Measurements from ENCODE around the gene CEP250.
"Not testable (repeated sequence)": the region's sequence is repeated elsewhere in the genome, so short reads cannot be mapped to it uniquely, and the experiment has no call there.

The CEP250 gene

GRCh38 chr20:35456700-35457099 lies 1.3 kb downstream of the CEP250 start:
- in situ Hi-C loops (cut with MboI; ENCODE audit: low sequenced_read_pairs): not testable (repeated sequence)

DNA sequence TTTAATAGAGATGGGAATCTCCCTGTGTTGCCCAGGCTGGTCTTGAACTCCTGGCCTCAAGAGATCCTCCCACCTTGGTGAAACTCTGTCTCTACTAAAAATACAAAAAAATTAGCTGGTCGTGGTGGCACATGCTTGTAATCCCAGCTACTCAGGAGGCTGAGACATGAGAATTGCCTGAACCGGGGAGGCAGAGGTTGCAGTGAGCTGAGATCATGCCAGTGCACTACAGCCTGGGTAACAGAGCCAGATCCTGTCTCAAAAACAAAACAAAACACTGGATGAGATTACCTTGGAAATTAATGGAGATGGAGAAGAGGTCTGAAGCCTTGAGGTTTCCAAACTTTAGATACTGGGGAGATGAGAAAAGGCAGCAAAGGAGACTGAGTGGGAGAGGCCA lies 2.1 kb downstream of the CEP250 start:
- in situ Hi-C loops (cut with MboI; ENCODE audit: low sequenced_read_pairs): not testable (repeated sequence)

DNA sequence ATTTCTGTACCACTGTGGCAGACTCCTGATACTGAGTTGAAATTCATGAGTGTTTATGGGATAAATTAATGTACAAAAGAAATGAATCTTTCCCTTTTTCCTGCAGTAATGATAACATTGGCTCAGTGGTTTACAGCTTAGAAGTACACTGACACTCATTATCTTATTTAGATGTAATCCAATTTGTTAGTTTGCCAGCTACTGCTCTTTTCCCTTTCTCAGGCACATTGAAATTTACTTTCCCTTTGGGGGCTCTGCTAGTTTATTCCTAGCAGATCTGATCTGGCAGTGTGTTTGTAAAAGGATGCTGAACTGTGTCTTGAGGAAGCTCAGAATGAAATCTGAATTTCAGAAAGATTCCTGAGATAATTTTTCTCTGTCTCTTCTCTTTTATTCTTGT lies 3.0 kb downstream of the CEP250 start:
- in situ Hi-C loops (cut with MboI; ENCODE audit: low sequenced_read_pairs): no loop called here

DNA sequence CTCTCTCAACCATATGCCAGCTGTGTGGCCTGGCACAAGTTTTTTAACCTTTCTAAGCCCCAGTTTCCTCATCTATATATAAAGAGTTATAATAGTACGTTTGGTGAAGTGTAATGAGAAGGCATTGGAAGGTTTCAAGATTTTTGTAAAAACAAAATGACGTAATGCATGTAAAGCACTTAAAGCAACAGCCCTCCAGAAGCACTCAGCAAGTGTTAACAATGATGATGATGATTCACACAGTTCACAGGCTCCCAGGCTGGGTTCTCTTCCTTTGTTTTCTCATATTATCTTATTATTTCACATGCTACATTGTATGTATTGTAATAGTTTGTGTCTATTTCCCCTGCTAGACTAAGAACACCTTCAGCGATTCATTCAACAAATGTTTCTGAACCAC lies 6.2 kb downstream of the CEP250 start:
- in situ Hi-C loops (cut with MboI; ENCODE audit: low sequenced_read_pairs): no loop called here

- in situ Hi-C loops (cut with MboI; ENCODE audit: low sequenced_read_pairs): no loop called here
These were observed 7.0 kb downstream of the CEP250 start for GRCh38 chr20:35462351-35462750.

DNA sequence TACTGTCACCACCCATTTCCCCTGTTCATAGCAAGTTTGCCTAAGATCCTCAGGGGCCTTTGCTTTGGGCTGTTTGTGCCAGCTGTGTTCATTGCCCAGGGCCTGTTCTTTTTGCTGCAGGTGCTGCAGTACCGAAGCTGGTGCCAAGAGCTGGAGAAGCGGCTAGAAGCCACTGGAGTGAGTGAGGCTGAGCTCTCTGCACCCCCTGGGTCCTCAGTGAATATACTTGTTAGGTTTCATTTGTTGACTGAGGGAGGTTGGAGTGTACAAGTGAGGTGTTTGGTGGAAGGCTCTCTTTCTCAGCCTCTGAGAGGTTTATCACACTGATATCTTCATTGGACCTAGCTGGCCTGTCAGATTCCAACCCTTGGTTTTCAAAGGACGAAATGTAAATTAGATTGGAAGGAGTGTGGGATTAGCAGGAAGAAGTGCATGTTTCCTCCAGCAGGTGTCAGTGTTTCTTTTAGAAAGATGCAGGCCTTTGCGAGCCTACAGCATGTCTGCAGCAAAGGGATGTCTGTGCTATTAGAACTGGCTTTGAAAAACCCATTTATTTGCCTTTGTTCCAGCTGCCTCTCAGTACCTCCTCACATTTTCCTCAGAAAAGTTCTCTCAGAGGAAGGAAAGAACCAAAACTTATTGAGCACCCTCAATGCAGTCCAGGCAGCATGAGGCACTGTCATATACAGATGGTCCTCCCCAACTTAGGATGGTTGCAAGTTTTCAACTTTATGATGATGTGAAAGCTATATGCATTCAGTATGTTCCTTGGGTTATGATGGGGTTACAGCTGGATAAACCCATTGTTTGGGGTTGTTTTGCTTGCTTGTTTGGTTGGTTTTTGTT lies 8.3 kb downstream of the CEP250 start:
- in situ Hi-C loops (cut with MboI; ENCODE audit: low sequenced_read_pairs): no loop called here

GRCh38 chr20:35465976-35466375 lies 10.6 kb downstream of the CEP250 start:
- in situ Hi-C loops (cut with MboI; ENCODE audit: low sequenced_read_pairs): no loop called here

GRCh38 chr20:35466856-35467255 lies 11.5 kb downstream of the CEP250 start:
- in situ Hi-C loops (cut with MboI; ENCODE audit: low sequenced_read_pairs): no loop called here

DNA sequence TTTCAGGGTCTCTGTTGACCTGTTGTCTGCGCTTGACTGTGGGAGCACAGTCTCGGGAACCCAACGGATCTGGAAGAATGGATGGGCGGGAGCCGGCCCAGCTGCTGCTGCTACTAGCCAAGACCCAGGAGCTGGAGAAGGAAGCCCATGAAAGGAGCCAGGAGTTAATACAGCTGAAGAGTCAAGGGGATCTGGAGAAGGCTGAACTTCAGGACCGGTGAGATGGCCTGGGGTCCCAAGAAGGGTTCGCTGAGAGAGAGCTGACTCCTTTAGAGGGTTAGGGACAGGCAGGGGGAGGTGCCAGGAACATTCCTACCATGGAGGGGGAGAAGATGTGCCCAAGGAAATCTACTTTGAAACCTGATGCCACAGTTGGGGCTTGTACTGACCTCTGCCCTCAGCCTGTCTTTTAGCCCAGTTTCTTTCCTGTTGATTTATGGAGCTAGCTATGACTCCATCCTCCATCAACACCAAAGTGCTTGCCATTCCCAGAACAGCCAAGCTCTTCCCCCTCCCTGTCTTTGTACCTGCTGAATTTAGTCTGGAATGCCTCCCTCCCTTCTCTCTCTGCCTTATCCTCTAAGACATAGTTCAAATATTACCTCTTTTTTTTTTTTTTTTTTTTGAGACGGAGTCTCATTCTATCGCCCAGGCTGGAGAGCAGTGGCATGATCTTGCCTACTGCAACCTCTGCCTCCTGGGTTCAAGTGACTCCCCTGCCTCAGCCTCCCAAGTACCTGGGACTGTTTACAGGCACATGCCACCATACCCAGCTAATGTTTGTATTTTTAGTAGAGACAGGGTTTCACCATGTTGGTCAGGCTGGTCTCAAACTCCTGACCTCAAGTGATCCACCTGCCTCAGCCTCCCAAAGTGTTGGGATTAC lies 12.2 kb downstream of the CEP250 start:
- in situ Hi-C loops (cut with MboI; ENCODE audit: low sequenced_read_pairs): no loop called here

- in situ Hi-C loops (cut with MboI; ENCODE audit: low sequenced_read_pairs): no loop called here
These were observed 13.4 kb downstream of the CEP250 start for GRCh38 chr20:35468671-35469334.

DNA sequence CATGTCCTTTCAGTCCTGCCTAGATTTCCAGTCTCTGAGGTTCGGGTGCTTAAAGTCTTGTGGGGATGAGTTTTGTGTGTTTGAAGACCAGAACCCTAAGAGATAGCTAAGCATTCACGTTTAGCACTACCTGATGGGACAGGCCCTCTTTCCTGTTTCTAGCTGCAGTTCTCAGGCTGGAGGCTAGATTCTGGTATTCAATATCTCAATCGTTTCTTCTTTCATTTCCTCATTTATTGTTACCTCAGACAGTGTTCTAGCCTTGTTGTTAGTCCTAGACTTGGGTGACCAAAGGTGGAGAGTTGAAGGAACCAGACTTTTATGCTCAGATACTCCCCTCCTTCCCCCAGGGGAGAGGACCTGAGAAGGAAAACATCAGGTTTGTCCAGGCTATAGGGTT lies 16.8 kb downstream of the CEP250 start:
- in situ Hi-C loops (cut with MboI; ENCODE audit: low sequenced_read_pairs): no loop called here

- in situ Hi-C loops (cut with MboI; ENCODE audit: low sequenced_read_pairs): no loop called here
These were observed 18.3 kb downstream of the CEP250 start for GRCh38 chr20:35473684-35474083.

DNA sequence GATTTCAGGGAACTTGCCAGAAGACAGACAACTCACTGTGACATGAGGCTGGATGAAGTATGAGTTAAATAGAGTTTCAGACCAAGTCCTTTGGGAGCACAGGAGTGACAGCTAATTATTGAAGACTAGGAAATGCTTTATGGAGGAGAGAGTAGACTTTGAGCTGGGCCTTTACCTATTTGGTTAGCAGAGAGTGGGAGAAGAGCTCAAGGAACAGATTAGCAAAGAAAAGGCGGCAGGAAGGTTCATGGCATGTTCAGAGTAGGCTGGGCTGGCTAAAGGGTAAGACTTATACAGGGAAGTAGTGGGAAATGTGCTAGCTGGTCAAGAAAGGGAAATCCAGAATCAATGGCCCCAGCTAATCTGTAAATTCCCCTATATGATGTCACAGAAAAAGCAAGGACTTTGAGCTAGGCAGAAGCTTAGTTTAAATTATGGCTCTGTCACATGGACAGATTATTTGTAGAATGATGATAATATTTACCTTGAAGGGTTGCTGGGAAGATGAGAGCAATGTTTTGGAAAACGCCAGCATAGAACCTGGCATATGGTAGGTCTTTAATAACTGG lies 19.0 kb downstream of the CEP250 start:
- in situ Hi-C loops (cut with MboI; ENCODE audit: low sequenced_read_pairs): no loop called here

GRCh38 chr20:35476288-35476687 lies 20.9 kb downstream of the CEP250 start:
- in situ Hi-C loops (cut with MboI; ENCODE audit: low sequenced_read_pairs): no loop called here

DNA sequence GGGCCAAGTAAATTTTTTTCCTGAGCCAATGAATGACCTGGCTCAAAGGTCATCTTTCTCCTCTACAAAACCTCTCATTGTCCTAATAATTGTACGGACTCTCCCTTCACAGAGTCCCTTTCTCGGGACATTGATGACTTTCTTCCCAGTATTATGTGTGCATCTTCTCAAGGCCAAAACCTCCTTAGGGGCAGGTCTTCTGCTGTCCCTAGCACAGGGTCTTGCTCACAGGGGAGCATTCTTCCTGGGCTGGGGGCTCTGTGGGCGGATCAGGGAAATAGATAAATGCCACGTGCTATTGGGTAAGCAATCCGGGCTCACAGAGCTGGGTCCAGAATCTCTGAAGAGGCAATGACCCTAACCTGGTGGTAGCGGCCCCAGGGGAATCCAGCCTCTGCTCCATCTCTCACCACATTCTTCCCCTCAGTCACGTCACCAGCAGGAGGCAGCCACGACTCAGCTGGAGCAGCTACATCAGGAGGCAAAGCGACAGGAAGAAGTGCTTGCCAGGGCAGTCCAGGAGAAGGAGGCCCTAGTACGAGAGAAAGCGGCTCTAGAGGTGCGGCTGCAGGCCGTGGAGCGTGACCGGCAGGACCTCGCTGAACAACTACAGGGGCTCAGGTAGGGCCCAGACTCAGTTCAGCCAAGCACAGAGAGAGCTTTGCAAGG lies 23.5 kb downstream of the CEP250 start:
- in situ Hi-C loops (cut with MboI; ENCODE audit: low sequenced_read_pairs): no loop called here

GRCh38 chr20:35479798-35480197 lies 24.4 kb downstream of the CEP250 start:
- in situ Hi-C loops (cut with MboI; ENCODE audit: low sequenced_read_pairs): no loop called here

DNA sequence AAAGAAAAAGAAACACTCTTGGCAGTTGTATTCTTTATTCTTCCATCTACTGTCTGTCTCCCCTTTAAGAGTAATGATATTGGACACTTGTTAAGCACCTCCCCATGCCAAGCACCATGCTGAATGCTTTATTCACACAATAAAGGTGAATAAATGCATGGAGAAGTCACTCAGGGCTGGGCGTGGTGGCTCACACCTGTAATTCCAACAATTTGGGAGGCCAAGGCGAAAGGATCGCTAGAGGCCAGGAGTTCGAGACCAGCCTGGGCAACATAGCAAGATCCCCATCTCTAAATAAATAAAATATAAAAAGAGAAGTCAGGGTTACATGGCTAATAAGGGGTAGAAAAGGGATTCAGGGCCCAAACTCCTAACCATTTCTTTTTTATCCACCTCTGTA lies 32.1 kb downstream of the CEP250 start:
- in situ Hi-C loops (cut with MboI; ENCODE audit: low sequenced_read_pairs): no loop called here

GRCh38 chr20:35489717-35490116 lies 34.3 kb downstream of the CEP250 start:
- in situ Hi-C loops (cut with MboI; ENCODE audit: low sequenced_read_pairs): no loop called here

- in situ Hi-C loops (cut with MboI; ENCODE audit: low sequenced_read_pairs): no loop called here
These were observed 35.4 kb downstream of the CEP250 start for GRCh38 chr20:35490736-35491181.

GRCh38 chr20:35491823-35492222 lies 36.4 kb downstream of the CEP250 start:
- in situ Hi-C loops (cut with MboI; ENCODE audit: low sequenced_read_pairs): no loop called here

Data from HL-60/S4 treated with phorbol 12-myristate 13-acetate at 8.2 ng/mL for 4 days and 3 days (cell line).